LoVo (cell line): ENCODE results near the gene CPNE6.
A peak's percentile ranks its signal among the peaks of the same experiment; 100 is the strongest.
"Not testable (repeated sequence)": the region's sequence is repeated elsewhere in the genome, so short reads cannot be mapped to it uniquely, and the experiment has no call there.

Source experiments
- DNase-seq: peaks from one replicate; pipeline ENCODE4 v3.0.0-alpha.2; 2016; ENCODE audit warnings: low spot score

CPNE6 gene

GRCh38 chr14:24071144-24071697 is at the start of gene CPNE6:
TSS of gene CPNE6 (plus strand) at chr14:24071562. CDS start at chr14:24072937, 1,375 bp downstream.
- no peak for DNase-seq

- not testable (repeated sequence) for DNase-seq
Measured at GRCh38 chr14:24024939-24025418, 46.4 kb upstream of the CPNE6 start.

GRCh38 chr14:24029687-24030086 is 41.7 kb upstream of the CPNE6 start:
- not testable (repeated sequence) for DNase-seq

GRCh38 chr14:24031331-24031730 is 40.0 kb upstream of the CPNE6 start:
- DNase-seq = not testable (repeated sequence)

- DNase-seq = no peak
Measured at GRCh38 chr14:24032727-24033418, 38.5 kb upstream of the CPNE6 start.

DNA sequence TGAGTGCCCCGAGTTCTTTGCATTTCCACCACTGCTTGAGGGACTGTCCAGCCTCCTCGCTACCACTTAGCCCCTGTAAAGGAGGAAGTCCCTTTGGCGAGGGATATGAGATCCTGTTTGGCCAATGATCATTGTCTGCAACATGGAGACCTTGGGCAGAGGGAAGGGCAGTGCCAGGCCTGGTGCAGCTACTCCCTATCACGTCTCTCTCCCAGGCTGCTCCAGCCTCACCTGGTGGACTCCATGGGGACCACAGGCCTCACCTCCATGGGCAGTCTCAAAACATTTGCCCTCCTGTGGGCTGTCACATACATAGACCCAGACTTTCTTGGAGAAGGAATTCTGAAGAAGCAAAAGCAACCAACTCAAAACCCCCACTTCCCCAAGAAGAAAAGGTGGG is 35.6 kb upstream of the CPNE6 start:
- not testable (repeated sequence) for DNase-seq

- peak; percentile 79 for DNase-seq
Measured at GRCh38 chr14:24036169-24036962, 35.0 kb upstream of the CPNE6 start.

GRCh38 chr14:24036963-24037657 is 34.3 kb upstream of the CPNE6 start:
- not testable (repeated sequence) for DNase-seq

DNA sequence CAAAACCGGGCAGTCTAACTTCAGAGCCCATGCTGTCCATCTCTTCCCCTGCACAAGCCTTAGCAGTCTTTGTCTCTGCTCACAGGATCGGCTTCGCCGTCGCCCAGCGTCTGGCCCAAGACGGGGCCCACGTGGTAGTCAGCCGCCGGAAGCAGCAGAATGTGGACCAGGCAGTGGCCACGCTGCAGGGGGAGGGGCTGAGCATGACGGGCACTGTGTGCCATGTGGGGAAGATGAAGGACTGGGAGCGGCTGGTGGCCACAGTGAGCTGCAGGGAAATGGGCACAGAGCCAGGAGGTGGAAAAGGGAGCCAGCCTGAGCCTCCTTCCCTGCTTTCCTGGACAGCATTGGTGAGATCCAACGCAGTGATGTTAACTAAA is 33.7 kb upstream of the CPNE6 start:
- no peak for DNase-seq

DNA sequence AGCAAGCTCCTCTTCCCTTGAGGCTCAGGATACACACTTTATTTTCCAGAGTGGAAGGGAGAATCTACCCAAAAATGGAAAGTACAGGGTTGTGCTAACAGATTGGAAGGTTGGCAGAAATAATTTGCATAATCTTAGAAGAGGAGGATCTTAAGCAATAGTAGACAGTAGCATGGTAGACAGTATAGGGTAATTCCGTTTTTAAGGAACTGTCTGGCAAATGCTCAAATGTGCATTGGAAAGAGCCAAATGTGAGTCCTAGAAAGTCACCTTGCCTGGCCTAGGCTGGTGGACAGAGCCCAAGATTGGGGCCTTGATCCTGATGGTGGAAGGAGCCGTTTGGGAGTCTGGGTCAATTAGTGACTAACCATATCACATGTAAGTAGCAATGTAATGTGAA is 32.7 kb upstream of the CPNE6 start:
- DNase-seq = no peak

DNA sequence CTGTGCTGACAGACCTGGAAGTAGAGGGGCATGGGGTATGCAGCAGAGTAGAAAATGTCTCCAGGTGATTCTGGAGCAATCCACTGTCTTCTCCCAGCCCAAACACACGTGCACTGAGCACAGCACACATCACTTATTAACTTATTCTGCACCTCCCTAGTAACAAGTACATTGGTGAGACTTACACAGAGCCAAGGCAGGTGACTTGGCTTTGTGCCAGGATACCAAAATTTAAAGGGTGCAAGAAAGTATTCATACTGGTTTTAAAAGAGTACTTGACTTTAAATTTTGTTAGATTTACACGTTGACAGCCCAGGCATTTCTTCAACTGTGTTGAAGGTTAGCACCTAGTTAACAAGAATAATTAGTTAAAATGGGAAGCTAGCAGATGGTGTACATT is 30.7 kb upstream of the CPNE6 start:
- no peak for DNase-seq

- no peak for DNase-seq
Measured at GRCh38 chr14:24042746-24043145, 28.6 kb upstream of the CPNE6 start.

GRCh38 chr14:24049002-24049401 is 22.4 kb upstream of the CPNE6 start:
- DNase-seq = not testable (repeated sequence)

GRCh38 chr14:24050753-24051152 is 20.6 kb upstream of the CPNE6 start:
- DNase-seq = not testable (repeated sequence)

- no peak for DNase-seq
Measured at GRCh38 chr14:24051176-24051788, 20.1 kb upstream of the CPNE6 start.

DNA sequence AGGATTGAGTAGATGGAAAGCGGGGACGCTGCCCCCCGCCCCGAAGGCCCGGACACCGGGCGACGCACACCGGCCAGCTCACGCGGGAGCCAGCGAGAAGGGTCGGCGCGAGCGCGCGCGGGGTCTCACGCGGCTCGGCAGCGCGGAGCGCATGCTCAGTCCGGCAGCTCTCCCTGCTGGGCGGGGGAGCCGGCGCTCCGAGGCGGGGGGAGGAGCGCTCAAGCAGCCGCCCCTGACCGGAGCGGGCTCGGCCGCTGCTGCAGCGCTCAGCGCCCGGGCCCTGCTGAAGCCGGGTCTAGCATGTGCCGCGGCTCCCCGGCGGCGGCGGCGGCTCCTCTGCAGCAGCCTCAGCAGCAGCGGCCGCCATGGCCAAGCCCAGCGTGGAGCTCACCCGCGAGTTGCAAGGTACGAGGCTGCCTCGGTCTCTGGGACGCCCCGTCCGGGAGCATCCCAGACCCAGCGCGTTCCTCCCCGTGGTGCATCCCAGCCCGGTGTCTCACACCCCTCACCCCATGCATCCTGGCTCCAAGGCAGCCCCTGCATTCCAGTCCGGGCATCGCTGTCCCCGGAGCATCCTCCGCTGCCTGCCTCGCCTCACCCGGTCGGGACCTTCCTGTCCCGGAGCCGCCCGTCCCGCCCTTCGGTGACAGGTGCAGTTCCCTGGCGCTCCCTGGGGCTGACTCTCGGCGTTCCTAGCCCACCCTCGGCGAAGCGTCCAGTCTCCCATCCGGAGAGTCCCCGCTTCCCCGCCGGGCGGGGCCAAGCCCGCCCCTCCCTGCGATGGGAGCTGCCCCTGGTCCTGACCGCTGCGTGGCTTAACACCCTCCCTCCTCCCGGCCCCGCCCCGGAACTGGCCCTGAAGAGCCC is 19.3 kb upstream of the CPNE6 start, which contains the start of gene CARMIL3:
Gene CARMIL3 (plus strand): TSS at position 221 of the 867 bp plus-strand sequence. CDS start 145 bp downstream, at position 366.
- DNase-seq = peak; percentile 63

DNA sequence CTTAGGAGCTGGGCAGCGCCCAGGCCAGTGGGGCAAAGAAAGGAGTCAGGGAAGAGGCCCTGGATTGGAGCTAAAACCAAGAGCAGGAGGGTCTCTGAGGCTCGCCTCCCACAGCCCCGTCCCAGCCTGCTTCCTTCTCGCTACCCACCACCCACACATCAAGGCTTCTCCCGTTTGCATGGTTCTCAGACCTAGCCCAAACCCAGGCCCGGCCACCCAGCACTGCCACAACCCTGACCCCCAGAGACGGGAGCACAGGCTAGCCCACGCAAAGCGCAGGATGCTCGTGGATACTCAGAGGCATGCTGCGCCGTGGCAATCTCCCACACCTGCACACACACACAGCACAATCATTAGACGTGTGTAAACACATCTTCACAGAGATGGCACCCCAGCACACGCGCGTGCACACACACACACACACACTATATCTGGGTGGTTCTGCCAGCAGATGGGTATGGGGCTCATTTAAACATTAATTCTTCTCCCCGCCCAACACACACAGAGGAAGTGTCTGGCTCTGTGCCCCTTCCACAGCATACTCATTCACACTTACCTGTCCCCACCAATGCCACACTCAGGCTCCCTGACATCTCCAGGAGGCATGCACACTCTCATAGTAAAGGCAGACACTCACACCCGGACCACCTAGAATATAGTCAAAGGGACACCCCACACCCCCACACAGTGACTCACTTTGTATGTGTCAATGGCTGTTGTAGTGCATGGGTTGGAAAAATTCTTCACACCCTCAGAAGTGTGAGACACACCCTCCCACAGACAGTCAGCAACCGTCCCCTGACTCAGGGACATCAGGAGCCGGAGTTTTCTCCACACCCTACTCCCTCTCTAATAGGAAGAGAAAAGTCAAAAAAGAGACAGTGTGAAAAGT is 18.5 kb upstream of the CPNE6 start:
- no peak for DNase-seq

GRCh38 chr14:24053548-24054323 is 17.6 kb upstream of the CPNE6 start:
- DNase-seq = no peak

DNA sequence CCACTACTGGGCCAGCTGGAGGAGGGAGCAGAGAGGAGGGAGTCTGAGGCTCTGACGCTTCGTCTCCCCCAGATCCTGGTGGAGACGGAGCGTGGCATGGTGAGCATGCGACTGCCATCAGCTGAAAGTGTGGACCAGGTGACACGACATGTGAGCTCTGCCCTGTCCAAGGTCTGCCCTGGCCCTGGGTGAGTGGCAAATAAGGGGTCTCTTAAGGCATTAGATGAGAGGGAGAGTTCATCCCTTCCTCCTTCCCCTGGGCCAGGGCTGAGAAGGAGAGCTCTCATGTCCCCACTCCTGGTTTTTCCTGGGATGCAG is 17.1 kb upstream of the CPNE6 start:
- DNase-seq = no peak
